Cardiac septum (tissue), 1 donor: ENCODE data around the gene ST14. TPM values are rescaled to one million over a fixed set of nuclear protein-coding genes. Genes with fewer than 3 reads are reported as not detected.
A peak's percentile ranks its signal among the peaks of the same experiment; 100 is the strongest.
"Not testable (repeated sequence)": the region's sequence is repeated elsewhere in the genome, so short reads cannot be mapped to it uniquely, and the experiment has no call there.

Experiments used
- DNase-seq: peaks from one replicate; pipeline ENCODE4 v3.0.0-alpha.2; 2020; ENCODE audit warnings: low spot score
- intact Hi-C: fragments of 100-400 bp; cut with DNase I; formaldehyde crosslinking; loops from one replicate; pipeline ENCODE4 v1.14.0; 2022
- total RNA-seq: library from RNA; stranded (reverse); fragmentation: NEBNext Ultra II Directional; extraction: Animal tissue kit (Norgen Biotek cat#: 25700); gene quantifications from one replicate; pipeline ENCODE4 v1.2.1, GENCODE V29; 2021
- donor health status: DM: no; HTN: no; CAD: no.

The ST14 gene
- total RNA-seq, 1 donor from 2014 or later: 0.65 TPM

DNA sequence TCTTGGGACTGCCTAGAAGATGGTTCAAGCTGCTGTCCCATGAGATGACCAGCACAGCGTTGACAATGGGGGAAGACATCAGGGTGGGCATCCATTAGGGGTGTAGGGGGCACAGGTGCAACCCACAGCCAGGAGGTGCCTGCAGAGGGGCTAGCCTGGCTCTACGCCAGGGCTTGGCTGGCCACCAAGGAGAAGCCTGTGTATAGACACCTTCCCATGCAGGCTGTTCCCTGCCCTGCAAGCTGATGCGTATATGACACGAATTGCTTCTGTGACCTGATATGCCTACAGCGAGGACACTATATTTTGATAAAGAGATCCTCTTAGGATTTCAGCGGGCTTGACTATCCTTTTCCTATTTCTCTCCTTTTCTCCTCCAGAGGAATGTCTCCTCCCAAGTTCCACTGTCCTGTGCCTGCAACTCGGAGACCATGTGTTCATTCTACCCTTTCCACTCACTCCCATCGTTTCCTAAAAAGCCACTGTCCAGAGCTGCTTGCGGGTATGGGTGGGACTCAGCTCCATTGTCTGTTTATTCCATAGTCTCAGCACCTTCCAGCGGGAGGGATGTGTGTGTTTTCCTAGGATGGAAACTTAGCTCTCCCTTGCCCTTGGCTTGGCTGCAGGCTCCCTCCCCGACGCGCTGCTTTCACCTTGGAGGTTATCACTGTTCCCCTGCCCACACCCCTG, 56.1 kb downstream of the ST14 start:
- intact Hi-C loops: loop anchor here (10.0 kb wide), 1 partner anchor 679 kb away; no protein-coding TSS in a partner anchor
- peak; percentile 51 for DNase-seq

GRCh38 chr11:130216221-130216550, 56.6 kb downstream of the ST14 start:
- no peak for DNase-seq
- intact Hi-C loops: loop anchor here (10.0 kb wide), 1 partner anchor 679 kb away; no protein-coding TSS in a partner anchor

DNA sequence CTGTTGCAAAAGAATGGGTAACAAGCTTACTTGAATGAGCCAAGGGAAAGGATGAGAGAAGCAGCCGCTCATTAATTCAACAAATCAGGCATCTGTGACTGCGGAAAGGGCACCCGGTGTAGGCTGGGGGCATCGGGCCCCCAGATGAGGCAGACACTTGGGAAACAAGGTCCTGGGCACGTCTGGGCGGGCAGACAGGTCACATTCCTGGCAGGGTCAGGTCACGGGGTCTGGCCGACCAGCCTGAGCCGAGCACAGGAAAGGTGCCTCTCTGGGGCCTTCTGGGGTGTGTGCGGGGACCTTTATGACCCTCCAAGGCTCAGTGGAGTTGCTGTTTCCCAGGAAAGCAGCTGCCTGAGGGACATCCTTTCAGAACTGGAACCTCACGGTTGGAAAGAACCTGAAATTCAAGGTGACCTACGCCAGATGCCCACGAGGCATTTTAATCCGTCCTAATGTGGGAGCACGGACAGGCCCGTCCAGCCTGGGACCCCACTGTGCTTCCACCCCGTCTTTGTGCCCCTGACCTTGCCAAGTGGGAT, 57.1 kb downstream of the ST14 start:
- DNase-seq: peak; percentile 12

GRCh38 chr11:130217133-130218031, 57.8 kb downstream of the ST14 start:
- intact Hi-C loops: loop anchor here (10.0 kb wide), 1 partner anchor 677 kb away; no protein-coding TSS in a partner anchor

More for the DNA sequence above, 57.1 kb downstream of the ST14 start:
- intact Hi-C loops: loop anchor here (10.0 kb wide), 1 partner anchor 678 kb away; no protein-coding TSS in a partner anchor

GRCh38 chr11:130218501-130219070, 59.0 kb downstream of the ST14 start:
- DNase-seq: peak; percentile 47

More at GRCh38 chr11:130217133-130218031, 57.8 kb downstream of the ST14 start:
- peak; percentile 39 for DNase-seq

GRCh38 chr11:130219148-130219547, 59.6 kb downstream of the ST14 start:
- intact Hi-C loops: loop anchor here (10.0 kb wide), 1 partner anchor 676 kb away; no protein-coding TSS in a partner anchor
- peak; percentile 38 for DNase-seq

More at GRCh38 chr11:130218501-130219070, 59.0 kb downstream of the ST14 start:
- intact Hi-C loops: loop anchor here (10.0 kb wide), 1 partner anchor 676 kb away; no protein-coding TSS in a partner anchor

DNA sequence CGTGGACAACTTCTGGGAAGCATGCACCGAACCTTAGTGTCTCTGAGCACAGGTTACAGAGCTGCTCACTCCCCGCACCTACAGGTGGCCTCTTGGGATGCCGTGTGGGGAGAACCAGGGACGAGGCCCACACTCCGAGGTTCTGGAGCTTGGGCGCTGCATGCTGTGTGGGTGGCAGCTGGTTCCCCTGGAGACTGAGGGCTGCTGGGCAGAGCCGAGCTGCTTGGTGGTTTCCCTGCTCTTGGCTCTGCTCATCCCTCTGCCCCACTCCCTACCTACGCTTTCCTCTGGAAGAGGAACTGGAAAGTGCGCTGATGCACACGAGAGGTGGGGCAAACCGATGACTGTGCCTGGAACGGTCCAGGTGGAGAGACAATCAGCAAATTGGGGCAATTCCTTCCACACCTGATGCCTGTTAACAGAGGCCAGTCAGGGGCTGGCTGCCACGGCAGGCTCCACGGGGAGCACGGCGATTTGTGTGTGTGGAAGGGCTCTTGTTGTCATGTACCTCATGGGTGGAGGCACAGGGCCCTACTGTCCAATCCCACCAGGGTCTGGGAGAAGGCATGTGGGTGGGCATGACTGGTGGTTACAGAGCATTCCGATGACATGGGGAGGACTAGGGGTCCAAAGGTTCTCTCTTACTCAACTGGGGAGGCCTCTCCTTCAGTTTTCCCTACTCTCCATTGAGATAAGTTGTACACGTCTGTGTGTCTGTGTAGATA, 60.9 kb downstream of the ST14 start:
- intact Hi-C loops: no loop called here
- DNase-seq: peak; percentile 60

DNA sequence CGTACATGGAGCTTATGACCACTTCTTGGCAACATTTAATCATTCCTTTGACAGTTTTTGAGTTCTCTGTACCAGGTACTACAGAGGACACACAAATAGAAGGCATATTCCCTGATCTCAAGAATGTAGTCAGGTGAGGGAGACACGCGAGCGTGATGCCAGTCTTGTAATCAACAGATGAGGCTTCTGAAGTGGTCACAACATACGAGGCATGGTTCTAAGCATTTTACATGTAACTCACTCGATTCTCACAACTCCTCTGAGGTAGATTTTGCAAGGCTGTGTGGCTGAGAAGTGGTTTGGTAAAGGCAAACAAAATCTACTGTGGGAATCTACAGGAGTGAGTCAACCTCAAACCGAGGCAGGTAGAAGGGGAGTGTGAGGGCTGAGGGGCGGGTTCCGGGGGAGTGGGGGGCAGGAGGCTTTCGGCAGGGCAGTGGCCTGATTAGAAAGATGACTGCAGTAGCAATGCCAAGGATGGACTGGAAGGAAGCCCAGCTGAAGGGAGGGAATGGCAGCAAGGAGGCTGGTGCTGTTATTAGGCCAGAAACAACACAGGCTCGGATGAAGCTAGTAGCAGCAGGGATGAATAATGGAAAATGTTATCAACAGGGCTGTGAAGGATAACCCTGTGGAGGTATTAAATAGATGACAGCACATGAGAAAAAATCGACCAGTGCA, 63.8 kb downstream of the ST14 start:
- DNase-seq: peak; percentile 71
- intact Hi-C loops: no loop called here

- intact Hi-C loops: no loop called here
- DNase-seq: no peak
Measured at GRCh38 chr11:130227373-130227772, 67.8 kb downstream of the ST14 start.

DNA sequence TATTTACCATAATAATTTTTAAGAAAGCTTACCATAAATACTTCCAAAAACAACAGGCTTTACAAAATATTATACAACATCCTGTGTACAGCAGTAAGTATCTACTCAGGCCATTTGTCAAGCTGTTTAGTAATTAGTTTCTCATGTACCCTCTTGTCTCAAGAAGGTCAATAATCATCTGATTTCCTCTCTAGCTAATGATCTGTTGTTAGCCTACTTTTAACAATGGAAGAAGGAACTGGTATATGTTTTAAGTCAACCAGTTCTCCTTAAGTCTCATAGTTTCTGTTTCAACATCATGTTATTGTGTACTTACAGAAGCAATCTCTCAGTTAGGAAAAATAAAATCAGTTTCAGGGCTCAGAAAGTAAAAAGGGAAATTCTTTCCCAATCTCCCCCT, 73.9 kb downstream of the ST14 start:
- intact Hi-C loops, DNase-seq: not testable (repeated sequence)

DNA sequence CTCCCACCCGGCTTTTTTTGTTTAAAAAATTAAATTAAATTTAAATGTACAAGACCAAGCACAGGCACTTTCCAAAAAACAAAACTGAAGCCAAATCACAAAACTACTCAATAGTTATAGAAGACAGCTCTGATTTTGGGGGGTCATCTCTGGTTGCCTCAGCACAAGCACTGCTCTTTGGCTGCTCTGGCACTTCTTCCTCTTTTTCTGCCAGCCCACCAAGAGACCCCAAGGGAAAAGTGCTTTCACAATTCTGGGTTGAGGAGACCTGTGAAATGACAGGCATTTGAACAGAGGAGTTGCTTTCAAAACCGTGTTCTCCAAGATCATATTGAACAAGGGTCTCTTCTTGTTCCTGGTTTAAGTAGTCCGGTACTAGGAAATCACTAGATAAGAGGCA, 74.3 kb downstream of the ST14 start:
- DNase-seq, intact Hi-C loops: not testable (repeated sequence)

DNA sequence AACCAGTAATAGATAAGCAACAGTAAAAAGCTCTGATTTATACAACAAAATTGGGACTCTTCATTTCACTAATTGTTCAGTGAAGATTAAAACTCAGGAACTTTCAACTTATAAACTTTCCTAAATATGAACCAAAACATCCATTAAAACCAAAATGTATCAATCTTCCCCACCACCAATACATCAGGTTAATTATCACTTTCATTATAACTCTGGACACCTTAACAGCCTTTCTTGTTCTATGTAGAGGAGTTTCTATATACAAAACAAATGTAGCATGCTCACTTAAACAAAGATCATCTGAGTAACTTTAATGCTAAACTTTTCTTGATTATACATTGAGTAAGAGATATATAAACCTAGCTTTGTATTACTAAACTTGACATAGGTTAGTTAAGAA, 74.7 kb downstream of the ST14 start:
- intact Hi-C loops: no loop called here
- DNase-seq: no peak

DNA sequence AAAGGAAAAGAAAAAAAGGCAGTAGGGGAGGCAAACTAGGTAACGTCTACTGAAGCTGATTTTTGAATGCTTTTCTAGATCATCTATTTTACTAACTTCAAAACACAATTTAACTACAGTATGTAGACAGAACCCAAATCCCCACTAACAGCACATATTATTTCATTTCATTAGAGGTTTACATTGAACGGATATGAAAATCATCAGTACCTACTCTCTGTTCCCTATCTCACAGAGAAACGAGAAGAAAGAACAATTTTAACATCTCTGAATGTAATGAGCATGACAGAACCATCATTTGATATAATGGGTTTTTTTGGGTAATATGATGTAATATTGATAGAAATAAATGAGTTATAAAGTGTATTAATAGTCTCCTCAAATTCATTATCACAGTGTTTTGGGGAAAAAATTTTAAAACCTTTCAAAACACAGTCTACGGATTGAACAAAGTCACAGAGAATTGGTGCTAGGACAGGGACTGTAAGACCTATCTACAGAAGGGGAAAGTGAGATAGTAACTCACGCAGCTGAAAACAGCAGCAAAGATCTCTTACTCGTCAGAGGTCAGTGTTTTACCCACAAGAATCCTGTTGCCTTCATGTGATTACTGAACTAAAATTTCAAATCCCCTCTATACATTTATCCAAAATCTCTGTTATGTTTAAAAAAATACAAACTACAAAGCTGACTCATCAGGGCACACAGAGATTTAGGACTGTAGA, 77.9 kb downstream of the ST14 start:
- no peak for DNase-seq
- intact Hi-C loops: no loop called here

DNA sequence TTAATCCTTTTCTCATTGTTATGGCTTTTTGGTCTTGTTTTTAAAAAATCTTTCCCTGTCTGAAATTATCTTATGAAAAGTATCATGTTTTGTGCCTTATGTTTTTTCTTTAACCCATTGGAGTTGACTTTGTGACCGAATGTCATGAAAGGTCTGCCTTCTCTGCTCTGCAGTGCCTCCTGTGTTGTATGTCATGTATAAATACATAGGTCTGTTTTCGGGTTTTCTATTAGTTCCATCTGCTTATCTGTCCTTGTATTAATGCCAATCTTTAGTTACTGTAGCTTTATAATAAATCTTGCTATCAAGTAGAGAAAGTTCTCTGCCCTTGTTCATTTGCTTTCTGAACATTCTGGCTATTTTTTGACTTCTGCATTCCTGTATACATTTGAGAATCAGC, 82.1 kb downstream of the ST14 start:
- DNase-seq: no peak
- intact Hi-C loops: no loop called here

- no peak for DNase-seq
- intact Hi-C loops: no loop called here
Measured at GRCh38 chr11:130243816-130244215, 84.2 kb downstream of the ST14 start.

- no peak for DNase-seq
- intact Hi-C loops: no loop called here
Measured at GRCh38 chr11:130244848-130245247, 85.3 kb downstream of the ST14 start.

DNA sequence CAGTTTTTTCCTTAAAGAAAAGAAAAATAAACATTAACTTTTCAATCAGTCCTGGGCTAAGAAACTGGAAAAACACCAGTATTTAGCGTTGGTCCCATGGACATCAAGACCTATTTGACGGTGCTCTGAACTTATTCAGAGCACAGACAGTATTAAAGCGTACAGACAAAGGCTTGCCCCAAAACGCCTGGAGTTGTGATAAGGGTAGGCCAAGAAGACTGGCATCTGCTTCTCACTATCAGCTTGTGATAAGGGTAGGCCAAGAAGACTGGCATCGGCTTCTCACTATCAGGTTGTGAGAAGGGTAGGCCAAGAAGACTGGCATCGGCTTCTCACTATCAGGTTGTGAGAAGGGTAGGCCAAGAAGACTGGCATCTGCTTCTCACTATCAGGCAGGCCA, 85.8 kb downstream of the ST14 start:
- DNase-seq, intact Hi-C loops: not testable (repeated sequence)

DNA sequence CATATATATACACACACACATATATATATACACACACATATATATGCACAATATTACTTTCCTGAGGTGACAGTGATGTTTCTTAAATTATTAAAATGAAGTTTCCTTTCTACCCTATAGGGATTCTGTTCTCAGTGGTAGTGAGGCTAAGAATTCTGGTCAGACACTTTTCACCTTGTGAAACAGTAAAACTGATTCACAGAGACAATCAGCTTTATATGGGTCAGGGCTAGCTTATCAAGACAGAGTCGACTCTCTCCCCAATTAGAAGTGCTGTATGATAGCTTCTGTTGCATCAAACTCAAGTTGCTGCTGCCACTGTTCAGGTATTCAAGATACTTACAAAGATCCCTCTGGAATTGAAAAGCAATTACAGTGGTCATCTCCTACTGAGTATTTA, 86.7 kb downstream of the ST14 start:
- no peak for DNase-seq
- intact Hi-C loops: no loop called here
